Left kidney (tissue), 2 donors: ENCODE data around the gene PSRC1. TPM values are rescaled to one million over a fixed set of nuclear protein-coding genes. Genes with fewer than 3 reads are reported as not detected.
"Not testable (repeated sequence)": the region's sequence is repeated elsewhere in the genome, so short reads cannot be mapped to it uniquely, and the experiment has no call there.

Experiments
- DNase-seq: peaks from one replicate; pipeline ENCODE4 v3.0.0-alpha.2; 2013
- polyA plus RNA-seq: library from polyadenylated mRNA; unstranded; fragments of 120-200 nt; gene quantifications from one replicate; pipeline ENCODE4 v1.2.1, GENCODE V29; 2013; ENCODE audit not compliant: insufficient read length

The PSRC1 gene
- polyA plus RNA-seq, 1 donor, result 29.8 TPM

- DNase-seq, result no peak
Measured at GRCh38 chr1:109298666-109299557, 16.0 kb upstream of the PSRC1 start.

- no peak for DNase-seq
Measured at GRCh38 chr1:109296782-109297181, 13.8 kb upstream of the PSRC1 start.

GRCh38 chr1:109295712-109296415 lies 12.9 kb upstream of the PSRC1 start:
- DNase-seq, result no peak

GRCh38 chr1:109294481-109294880 lies 11.5 kb upstream of the PSRC1 start:
- no peak for DNase-seq

GRCh38 chr1:109293026-109293425 lies 10.1 kb upstream of the PSRC1 start:
- no peak for DNase-seq

- DNase-seq, result no peak
Measured at GRCh38 chr1:109292364-109292763, 9.4 kb upstream of the PSRC1 start.

- no peak for DNase-seq
Measured at GRCh38 chr1:109290998-109291397, 8.1 kb upstream of the PSRC1 start.

GRCh38 chr1:109290137-109290536 lies 7.2 kb upstream of the PSRC1 start:
- no peak for DNase-seq

- not testable (repeated sequence) for DNase-seq
Measured at GRCh38 chr1:109286762-109287161, 3.8 kb upstream of the PSRC1 start.

GRCh38 chr1:109283748-109284600 lies 1.0 kb upstream of the PSRC1 start:
- DNase-seq, result no peak

GRCh38 chr1:109282497-109282951 lies 421 bp downstream of the PSRC1 start:
- no peak for DNase-seq

- DNase-seq, result no peak
Measured at GRCh38 chr1:109281680-109282496, 1.1 kb downstream of the PSRC1 start.

GRCh38 chr1:109280862-109281261 lies 2.1 kb downstream of the PSRC1 start:
- no peak for DNase-seq

GRCh38 chr1:109279615-109280278 lies 3.2 kb downstream of the PSRC1 start:
- DNase-seq, result no peak

GRCh38 chr1:109277434-109278204 lies 5.3 kb downstream of the PSRC1 start:
- DNase-seq, result no peak

- no peak for DNase-seq
Measured at GRCh38 chr1:109275706-109276345, 7.1 kb downstream of the PSRC1 start.

GRCh38 chr1:109274533-109275476 lies 8.1 kb downstream of the PSRC1 start:
- peak; percentile 68 for DNase-seq

GRCh38 chr1:109273570-109274288 lies 9.2 kb downstream of the PSRC1 start:
- no peak for DNase-seq
